HG03060 (cell line): ENCODE data around the gene B4GALNT3.

Experiments
- ATAC-seq: cut with Tn5 transposase; IDR thresholded peaks from one replicate; pipeline ENCODE4 v1.9.1; 2021; ENCODE audit warnings: low read depth, moderate number of reproducible peaks; ENCODE audit not compliant: unreplicated experiment

The B4GALNT3 gene

GRCh38 chr12:507391-507796 is 47.7 kb downstream of the B4GALNT3 start:
- no peak for ATAC-seq

GRCh38 chr12:508145-508544 is 48.4 kb downstream of the B4GALNT3 start:
- no peak for ATAC-seq

- ATAC-seq, result no peak
Observed at GRCh38 chr12:508795-509194, 49.1 kb downstream of the B4GALNT3 start.

- no peak for ATAC-seq
Observed at GRCh38 chr12:509500-509899, 49.8 kb downstream of the B4GALNT3 start.

- ATAC-seq, result no peak
Observed at GRCh38 chr12:510071-510825, 50.5 kb downstream of the B4GALNT3 start.

GRCh38 chr12:512933-513332 is 53.2 kb downstream of the B4GALNT3 start:
- ATAC-seq, result no peak

- ATAC-seq, result no peak
Observed at GRCh38 chr12:513446-513845, 53.7 kb downstream of the B4GALNT3 start.

- ATAC-seq, result no peak
Observed at GRCh38 chr12:517538-517937, 57.8 kb downstream of the B4GALNT3 start.

- ATAC-seq, result no peak
Observed at GRCh38 chr12:520119-520518, 60.4 kb downstream of the B4GALNT3 start.

- no peak for ATAC-seq
Observed at GRCh38 chr12:522692-523378, 63.1 kb downstream of the B4GALNT3 start.

GRCh38 chr12:524167-524951 is 64.6 kb downstream of the B4GALNT3 start:
- ATAC-seq, result no peak

- no peak for ATAC-seq
Observed at GRCh38 chr12:526089-526488, 66.3 kb downstream of the B4GALNT3 start.

- ATAC-seq, result no peak
Observed at GRCh38 chr12:527241-527640, 67.5 kb downstream of the B4GALNT3 start.

GRCh38 chr12:527729-528128 is 68.0 kb downstream of the B4GALNT3 start:
- no peak for ATAC-seq

- ATAC-seq, result no peak
Observed at GRCh38 chr12:530308-530707, 70.6 kb downstream of the B4GALNT3 start.

GRCh38 chr12:530821-531220 is 71.1 kb downstream of the B4GALNT3 start:
- no peak for ATAC-seq

- no peak for ATAC-seq
Observed at GRCh38 chr12:531951-532585, 72.3 kb downstream of the B4GALNT3 start.

GRCh38 chr12:532908-533565 is 73.3 kb downstream of the B4GALNT3 start:
- no peak for ATAC-seq

- ATAC-seq, result no peak
Observed at GRCh38 chr12:533718-534117, 74.0 kb downstream of the B4GALNT3 start.

GRCh38 chr12:534216-534615 is 74.5 kb downstream of the B4GALNT3 start:
- no peak for ATAC-seq
